NAMALWA (cell line): Measurements from ENCODE around the gene CCDC66.

Experiments used
- DNase-seq: peaks from one replicate; pipeline ENCODE4 v3.0.0-alpha.2; 2015; ENCODE audit warnings: low spot score

CCDC66 gene

DNA sequence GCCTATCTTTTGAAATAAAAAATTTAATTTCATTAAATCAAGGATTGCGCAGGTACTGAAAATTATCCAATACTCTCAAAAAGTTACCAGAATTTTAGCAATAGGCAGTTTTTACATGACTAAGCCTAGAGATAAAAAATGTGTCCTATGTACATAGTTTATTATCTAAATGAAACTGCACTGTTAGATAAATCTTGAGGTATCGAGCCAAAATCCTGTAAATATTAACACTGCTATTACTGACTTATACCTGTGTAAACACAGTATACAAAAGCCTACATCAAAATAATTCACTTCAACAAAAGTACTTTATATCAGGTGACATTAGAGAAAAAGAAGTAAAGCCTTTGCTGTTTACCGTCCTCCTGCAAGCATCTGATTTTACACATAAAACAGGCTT, 65.4 kb downstream of the CCDC66 start:
- DNase-seq = no peak

DNA sequence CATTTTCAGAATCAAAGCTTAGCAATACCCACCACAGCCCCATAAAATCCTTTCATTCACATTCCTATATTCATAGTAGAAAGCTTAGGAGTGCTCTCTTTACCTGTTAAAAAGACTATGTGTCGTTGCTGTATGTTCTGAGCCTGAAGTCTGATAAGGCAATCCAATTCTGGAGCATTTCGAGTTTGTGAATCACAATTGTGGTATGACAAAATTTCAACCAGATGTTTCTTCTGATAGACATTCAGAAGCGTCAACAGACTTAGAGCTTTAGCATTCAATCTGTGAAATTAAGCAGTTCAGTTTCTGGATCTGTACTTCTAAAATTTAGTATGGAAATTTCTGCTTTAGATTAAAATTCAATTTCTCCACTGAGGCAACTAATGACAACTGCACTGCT, 67.8 kb downstream of the CCDC66 start:
- DNase-seq = no peak

DNA sequence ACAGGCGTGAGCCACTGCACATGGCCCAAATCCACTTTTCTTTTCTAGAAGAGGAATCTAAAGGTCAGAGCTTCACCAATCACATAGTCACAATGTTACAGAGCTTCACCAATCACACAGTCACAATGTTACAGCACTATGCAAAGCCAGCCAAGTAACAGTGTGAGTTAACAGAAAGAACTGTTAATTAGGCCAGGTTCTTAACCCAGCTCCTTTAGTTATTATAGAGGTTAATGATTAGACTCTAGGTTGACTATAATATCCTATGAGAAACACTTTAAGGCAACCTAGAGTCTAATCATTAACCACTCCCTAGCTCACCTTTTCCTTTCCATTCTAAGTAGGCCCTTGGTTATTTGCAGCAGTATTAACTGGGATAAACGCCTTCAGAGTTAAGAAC, 72.1 kb downstream of the CCDC66 start:
- no peak for DNase-seq

DNA sequence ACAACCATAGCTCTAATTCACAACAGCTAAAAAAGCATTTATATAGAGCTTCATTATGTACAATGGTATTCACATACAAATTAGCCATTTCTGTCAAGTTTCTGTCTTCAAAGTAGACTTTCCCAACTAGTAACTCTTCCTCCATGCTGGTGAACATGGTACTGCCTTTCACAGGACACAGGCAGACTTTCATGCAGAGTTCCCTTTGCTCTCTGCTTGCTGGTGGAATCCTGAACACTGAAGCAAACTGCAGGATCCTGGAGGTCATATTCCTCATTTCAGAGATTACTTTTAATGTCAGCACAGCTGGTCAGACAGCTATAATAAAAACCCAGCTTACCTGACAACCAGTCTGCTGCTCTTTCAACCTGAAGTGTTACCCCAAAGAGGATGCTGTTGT, 72.5 kb downstream of the CCDC66 start:
- DNase-seq = no peak

DNA sequence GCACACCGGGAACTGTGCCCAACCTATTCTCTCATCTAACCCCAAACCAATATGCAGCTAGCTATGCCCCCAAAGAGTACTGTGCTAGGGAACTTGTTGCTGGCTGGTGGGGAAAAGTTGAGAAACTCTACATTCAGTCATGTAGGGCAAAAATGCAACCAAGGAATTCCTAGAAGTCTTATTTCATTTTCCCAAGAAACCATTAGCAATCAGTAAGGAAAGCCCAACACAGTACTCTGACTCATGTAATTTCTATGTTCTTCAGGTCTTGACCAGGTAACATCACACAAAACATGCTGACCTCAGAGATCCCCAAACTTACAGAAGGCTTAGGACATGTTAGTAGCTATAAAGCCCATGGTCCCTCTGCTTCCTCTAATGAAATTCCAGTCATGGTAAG, 74.0 kb downstream of the CCDC66 start:
- no peak for DNase-seq

DNA sequence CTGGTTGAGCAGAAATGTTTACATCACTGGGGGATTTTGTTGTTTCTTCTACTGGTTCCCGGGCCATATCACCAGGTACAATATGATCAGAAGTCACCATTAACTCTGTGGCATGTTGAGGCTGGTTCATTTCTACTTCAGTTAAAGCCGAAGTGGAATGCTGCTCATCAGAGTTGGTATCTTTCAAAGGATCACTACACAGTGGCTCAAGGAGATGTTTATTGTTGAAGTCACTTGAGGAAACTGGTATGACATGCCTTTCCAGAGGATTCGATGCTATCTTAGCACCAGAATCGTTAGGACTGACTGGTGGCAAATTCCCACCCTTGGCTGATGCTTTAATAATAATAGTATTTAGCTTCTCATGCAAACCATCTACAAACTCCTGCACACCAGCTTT, 76.2 kb downstream of the CCDC66 start:
- DNase-seq = no peak

DNA sequence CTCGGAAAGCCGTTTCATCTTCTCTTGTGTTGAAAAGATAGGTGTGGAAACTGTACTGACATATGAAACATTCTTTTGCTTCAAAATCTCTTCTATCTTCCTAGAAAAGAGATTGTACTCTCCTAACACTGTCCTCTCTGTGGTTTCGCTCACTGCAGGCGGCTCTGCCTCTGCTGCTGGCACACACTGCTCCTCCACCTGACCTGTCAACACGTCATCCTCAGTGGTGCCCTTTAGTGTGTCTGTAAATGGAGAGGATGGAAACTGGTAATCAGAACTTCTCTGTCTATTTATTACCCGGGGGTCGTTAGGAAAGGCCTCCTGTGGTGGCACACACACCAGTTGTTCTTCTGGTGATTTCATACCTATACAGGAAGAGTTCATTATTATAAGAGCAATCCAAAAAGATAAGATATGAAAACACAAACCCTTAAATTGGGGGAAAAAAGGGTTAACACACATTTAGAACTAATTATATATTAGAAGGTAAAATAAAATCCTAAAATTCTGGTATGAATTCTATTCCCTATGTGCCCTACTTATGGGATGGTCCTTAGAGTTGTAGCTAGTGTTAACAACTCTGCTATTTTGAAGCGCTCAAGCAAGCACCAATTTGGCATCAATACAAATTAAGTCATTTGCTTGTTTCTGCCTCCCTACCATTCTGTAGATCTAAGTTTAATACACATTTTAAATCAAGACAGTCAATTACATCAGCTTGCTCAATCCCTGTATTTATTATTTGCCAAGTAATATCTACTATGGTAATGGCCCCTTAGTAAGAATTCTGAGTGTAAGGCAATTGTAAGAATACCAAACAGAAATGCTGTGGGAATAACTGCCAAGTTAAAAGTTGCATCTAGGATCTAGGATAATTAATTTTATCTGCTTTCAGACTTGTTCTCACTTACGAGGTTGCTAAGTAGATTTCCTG, 76.9 kb downstream of the CCDC66 start:
- no peak for DNase-seq

DNA sequence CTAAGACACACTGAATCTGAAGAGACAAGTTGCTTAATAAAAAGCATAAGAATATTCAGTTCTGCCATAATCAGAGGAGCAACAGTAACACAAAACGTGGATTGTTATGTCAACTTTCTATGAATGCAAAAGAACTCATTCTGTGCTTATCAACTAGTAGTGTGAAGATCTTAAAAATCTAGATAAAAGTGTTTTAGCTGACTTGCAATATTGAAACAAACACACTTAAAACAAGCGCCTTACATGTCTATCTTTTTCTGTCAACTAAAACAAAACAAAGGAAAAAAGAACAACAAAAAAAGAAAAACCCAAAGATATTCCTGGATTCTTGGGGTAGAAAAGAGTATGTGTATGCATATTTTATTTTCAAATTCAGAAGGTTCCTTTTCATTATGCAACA, 88.4 kb downstream of the CCDC66 start:
- no peak for DNase-seq

DNA sequence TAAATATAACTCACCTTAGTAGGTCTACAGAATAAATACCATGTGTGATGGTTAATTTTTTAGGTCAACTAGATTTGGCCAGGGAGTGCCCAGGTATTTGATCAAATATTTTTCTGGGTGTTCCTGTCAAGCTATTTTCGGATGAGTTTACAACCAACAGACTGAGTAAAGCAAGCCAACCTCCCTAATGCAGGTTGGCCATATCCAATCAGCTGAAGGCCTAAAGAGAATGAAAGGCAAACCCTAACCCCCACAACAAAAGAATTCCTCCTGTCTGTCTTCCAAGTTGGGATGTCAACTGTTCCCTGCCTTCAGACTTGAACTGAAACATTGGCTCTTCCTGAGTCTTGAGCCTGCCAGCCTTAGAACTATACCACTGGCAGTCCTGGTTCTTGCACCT, 97.5 kb downstream of the CCDC66 start:
- DNase-seq = no peak

DNA sequence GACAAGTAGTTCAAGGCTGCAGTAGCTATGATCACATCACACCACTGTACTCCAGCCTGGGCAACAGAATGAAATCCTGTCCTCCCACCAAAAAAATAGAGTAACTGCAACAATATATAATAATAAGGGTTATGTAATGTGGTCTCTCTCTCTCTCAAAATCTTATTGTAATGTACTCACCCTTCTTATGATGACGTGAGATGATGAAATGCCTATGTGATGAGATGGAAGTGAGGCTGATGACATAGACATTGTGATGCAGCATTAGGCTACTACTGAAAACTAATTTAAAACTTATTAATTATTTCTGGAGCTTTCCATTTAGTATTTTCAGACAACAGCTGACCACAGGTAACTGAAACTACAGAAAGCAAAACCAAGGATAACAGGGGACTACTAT, 98.7 kb downstream of the CCDC66 start:
- no peak for DNase-seq

DNA sequence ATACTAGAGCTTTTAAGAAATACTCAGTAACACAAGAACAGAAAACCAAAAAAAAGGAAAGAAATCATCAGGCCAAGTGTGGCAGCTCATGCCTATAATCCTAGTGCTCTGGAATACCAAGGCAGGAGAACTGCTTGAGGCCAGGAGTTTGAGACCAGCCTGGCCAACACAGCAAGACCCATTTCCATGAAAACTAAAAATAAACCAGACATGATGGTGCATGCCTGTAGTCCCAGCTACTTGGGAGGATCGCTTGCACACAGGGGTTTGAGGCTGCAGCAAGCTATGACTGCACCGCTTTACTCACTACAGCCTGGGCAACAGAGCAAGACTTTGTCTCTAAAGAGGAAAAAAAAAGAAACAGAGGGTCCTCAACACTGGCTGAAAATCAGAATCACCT, 107.8 kb downstream of the CCDC66 start:
- no peak for DNase-seq

DNA sequence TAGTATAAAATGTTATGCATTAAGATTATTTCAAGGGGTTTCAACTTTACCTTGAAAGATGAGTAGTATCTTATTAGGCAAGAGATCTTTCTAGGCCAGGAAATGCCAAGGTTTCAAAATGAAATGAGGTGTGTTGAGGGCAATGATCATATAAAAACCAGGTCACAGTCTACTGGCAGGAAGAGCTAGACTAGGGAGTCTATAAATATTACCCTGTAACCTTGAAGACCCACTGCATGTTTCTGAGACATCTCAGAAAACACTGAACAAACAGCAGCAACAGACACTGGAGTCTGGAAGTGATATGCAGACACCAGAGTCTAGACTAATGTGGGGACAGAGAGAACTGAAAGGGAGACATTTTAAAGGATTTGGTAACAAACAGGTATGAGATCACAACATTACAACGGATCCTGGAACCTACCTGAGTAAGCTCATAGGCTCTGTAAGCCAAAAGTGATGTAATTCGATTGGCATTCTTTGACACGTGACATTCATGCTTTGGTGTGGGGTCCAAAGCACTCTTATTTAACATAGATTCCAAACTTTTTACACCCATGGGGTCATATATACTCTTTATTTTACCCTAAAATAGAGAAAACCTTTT, 111.1 kb downstream of the CCDC66 start:
- DNase-seq = no peak
